Measurements from ENCODE around the gene EPYC. TPM values are rescaled to one million over a fixed set of nuclear protein-coding genes. Genes with fewer than 3 reads are reported as not detected.
"Not testable (repeated sequence)": the region's sequence is repeated elsewhere in the genome, so short reads cannot be mapped to it uniquely, and the experiment has no call there.

EPYC gene
- total and polyA plus RNA-seq, 2 experiments from 2014 or later: 0.27 to 0.40 TPM

GRCh38 chr12:90987520-90987919, 17.3 kb downstream of the EPYC start:
- 97% methylated on average over 1 of the region's 1 CpG for WGBS (ENCODE audit: low lambda C conversion rate, missing lambda C conversion rate)
- no peak overlapping the region for H2AFZ ChIP-seq
- TF ChIP-seq EZH2 (IDR thresholded peaks at IDR 0.05; ENCODE audit: borderline replicate concordance) (no peak), EZH2phosphoT487 (IDR thresholded peaks at IDR 0.05; ENCODE audit: low read depth, severe bottlenecking, unreplicated experiment) (no peak), CTCF (IDR thresholded peaks at IDR 0.05; ENCODE audit: poor library complexity) (no peak)
- no peaks in the 10 kb centered on the region for H3K4me1 ChIP-seq (ENCODE audit: insufficient read depth)
- no peaks in the 10 kb centered on the region for H3K79me2 ChIP-seq
- H3K4me3 ChIP-seq: no peak overlapping the region
- H3K9me2 ChIP-seq (replicated peaks; ENCODE audit: insufficient read depth): no peaks in the 10 kb centered on the region
- no peaks in the 10 kb centered on the region for H3K9me3 ChIP-seq (ENCODE audit: low read depth)
- H4K20me1 ChIP-seq (ENCODE audit: insufficient read depth, poor library complexity, severe bottlenecking): no peaks in the 10 kb centered on the region
- no peak overlapping the region for H3K27ac ChIP-seq
- H3K4me2 ChIP-seq: no peak overlapping the region
- H3K27me3 ChIP-seq: no peaks in the 10 kb centered on the region
- H3K36me3 ChIP-seq (replicated peaks; ENCODE audit: insufficient read depth, low read depth): no peaks in the 10 kb centered on the region
- DNase-seq (ENCODE audit: low spot score): no peak

DNA sequence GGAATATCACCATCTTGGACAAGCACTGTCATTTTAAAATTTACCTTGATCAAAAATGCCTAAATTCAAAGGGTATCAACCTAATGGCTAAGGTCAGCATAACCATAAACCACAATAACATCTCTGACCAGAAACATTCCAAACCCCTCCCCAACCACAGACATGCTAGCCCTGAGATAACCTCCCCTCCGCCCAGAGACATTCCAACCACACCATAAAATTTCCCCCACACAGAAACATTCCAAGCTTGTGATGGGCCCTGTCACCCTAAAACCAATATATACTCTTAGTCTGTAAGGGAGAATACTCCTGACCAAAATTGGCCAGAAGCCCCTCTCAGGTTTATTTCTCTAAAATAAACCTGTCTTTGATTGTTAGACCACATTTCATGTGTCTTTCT, 17.7 kb downstream of the EPYC start:
- TF ChIP-seq EZH2 (IDR thresholded peaks at IDR 0.05; ENCODE audit: borderline replicate concordance) (no peak), CTCF (IDR thresholded peaks at IDR 0.05; ENCODE audit: poor library complexity) (no peak), EZH2phosphoT487 (IDR thresholded peaks at IDR 0.05; ENCODE audit: low read depth, severe bottlenecking, unreplicated experiment) (no peak)
- Histone ChIP-seq H3K36me3 (replicated peaks; ENCODE audit: insufficient read depth, low read depth) (no peaks in the 10 kb centered on the region), H3K4me2 (no peak overlapping the region), H3K27me3 (no peaks in the 10 kb centered on the region), H3K4me3 (no peak overlapping the region), H4K20me1 (ENCODE audit: insufficient read depth, poor library complexity, severe bottlenecking) (no peaks in the 10 kb centered on the region), H3K27ac (no peak overlapping the region), H3K4me1 (ENCODE audit: insufficient read depth) (no peaks in the 10 kb centered on the region), H3K9me2 (replicated peaks; ENCODE audit: insufficient read depth) (no peaks in the 10 kb centered on the region), H3K9me3 (ENCODE audit: low read depth) (no peaks in the 10 kb centered on the region), H3K79me2 (no peaks in the 10 kb centered on the region), H2AFZ (no peak overlapping the region)
- 86% methylated on average over 1 of the region's 1 CpG for WGBS (ENCODE audit: low lambda C conversion rate, missing lambda C conversion rate)
- DNase-seq (ENCODE audit: low spot score): no peak

- not testable (repeated sequence) for H3K27ac ChIP-seq; H3K4me3 ChIP-seq; H3K9me2 ChIP-seq (replicated peaks; ENCODE audit: insufficient read depth); H2AFZ ChIP-seq; H3K27me3 ChIP-seq; H3K79me2 ChIP-seq; H3K4me2 ChIP-seq; DNase-seq (ENCODE audit: low spot score); H3K9me3 ChIP-seq (ENCODE audit: low read depth); H4K20me1 ChIP-seq (ENCODE audit: insufficient read depth, poor library complexity, severe bottlenecking); H3K4me1 ChIP-seq (ENCODE audit: insufficient read depth); H3K36me3 ChIP-seq (replicated peaks; ENCODE audit: insufficient read depth, low read depth)
- 92% methylated on average over 3 of the region's 3 CpGs for WGBS (ENCODE audit: low lambda C conversion rate, missing lambda C conversion rate)
Measured at GRCh38 chr12:90985331-90985730, 19.4 kb downstream of the EPYC start.

- no peak for DNase-seq (ENCODE audit: low spot score)
- no peaks in the 10 kb centered on the region for H3K9me2 ChIP-seq (replicated peaks; ENCODE audit: insufficient read depth)
- no peak overlapping the region for H3K27ac ChIP-seq
- TF ChIP-seq CTCF (IDR thresholded peaks at IDR 0.05; ENCODE audit: poor library complexity) (no peak), EZH2 (IDR thresholded peaks at IDR 0.05; ENCODE audit: borderline replicate concordance) (no peak), EZH2phosphoT487 (IDR thresholded peaks at IDR 0.05; ENCODE audit: low read depth, severe bottlenecking, unreplicated experiment) (no peak)
- no peaks in the 10 kb centered on the region for H4K20me1 ChIP-seq (ENCODE audit: insufficient read depth, poor library complexity, severe bottlenecking)
- H3K4me2 ChIP-seq: no peak overlapping the region
- no peak overlapping the region for H2AFZ ChIP-seq
- H3K27me3 ChIP-seq: no peaks in the 10 kb centered on the region
- no peaks in the 10 kb centered on the region for H3K9me3 ChIP-seq (ENCODE audit: low read depth)
- no peak overlapping the region for H3K4me3 ChIP-seq
- H3K36me3 ChIP-seq (replicated peaks; ENCODE audit: insufficient read depth, low read depth): no peaks in the 10 kb centered on the region
- no peaks in the 10 kb centered on the region for H3K79me2 ChIP-seq
- peaks cover 8% of the 10 kb centered on the region for H3K4me1 ChIP-seq (ENCODE audit: insufficient read depth)
- WGBS (ENCODE audit: low lambda C conversion rate, missing lambda C conversion rate): 73% methylated on average over 3 of the region's 3 CpGs
Measured at GRCh38 chr12:90984114-90984513, 20.7 kb downstream of the EPYC start.
